ENCODE results near the gene TMEM121. TPM values are rescaled to one million over a fixed set of nuclear protein-coding genes. Genes with fewer than 3 reads are reported as not detected.

Gene TMEM121
- total and polyA plus RNA-seq, 8 donors = 2.4 to 5.4 (median 3.2) TPM

- intact Hi-C loops (cut with DNase I) = no loop called here
- peaks cover 0 to 33% of the 10 kb centered on the region in 2 donors for H3K27me3 ChIP-seq
- ATAC-seq = peak; percentile 0
- peak in 1 of 4 donors; percentile 87 for DNase-seq
- peak overlapping the region; percentile 95 to 97 for H3K27ac ChIP-seq
- no peak for TF ChIP-seq CTCF (IDR thresholded peaks at IDR 0.05)
- no peaks in the 10 kb centered on the region for H3K9me3 ChIP-seq
- H3K4me3 ChIP-seq = peak overlapping the region; percentile 60 to 81
- peaks cover 0 to 6% of the 10 kb centered on the region in 2 donors for H3K36me3 ChIP-seq
- H3K4me1 ChIP-seq = peaks cover 22 to 63% of the 10 kb centered on the region in 2 donors
These were observed 36.2 kb upstream of the TMEM121 start for GRCh38 chr14:105490267-105490571.

- DNase-seq (peak; percentile 99 to 100 (median 100)), ATAC-seq (peak; percentile 76)
- Histone ChIP-seq H3K4me1 (peaks cover 21 to 58% of the 10 kb centered on the region in 2 donors), H3K27ac (peak within 1 kb of the TSS; percentile 95 to 97), H3K9me3 (no peaks in the 10 kb centered on the region), H3K27me3 (peaks cover 0 to 28% of the 10 kb centered on the region in 2 donors), H3K36me3 (peaks cover 0 to 6% of the 10 kb centered on the region in 2 donors), H3K4me3 (peak within 1 kb of the TSS; percentile 73 to 81)
- intact Hi-C loops (cut with DNase I) = no loop called here
- TF ChIP-seq CTCF (IDR thresholded peaks at IDR 0.05) = peak; percentile 76 to 89
These were observed 35.6 kb upstream of the TMEM121 start, which contains the start of gene TEDC1 for GRCh38 chr14:105490572-105491365. TEDC1 (plus strand) TSS chr14:105491246; CDS start chr14:105491376, 130 bp downstream.

GRCh38 chr14:105491366-105491973 lies 34.9 kb upstream of the TMEM121 start:
- no peaks in the 10 kb centered on the region for H3K9me3 ChIP-seq
- ATAC-seq = peak; percentile 1
- H3K36me3 ChIP-seq = peaks cover 0 to 6% of the 10 kb centered on the region in 2 donors
- H3K4me3 ChIP-seq = peak overlapping the region; percentile 73 to 81
- TF ChIP-seq CTCF (IDR thresholded peaks at IDR 0.05) = no peak
- peak in 2 of 4 donors; percentile 80 to 94 for DNase-seq
- H3K27ac ChIP-seq = peak overlapping the region; percentile 84 to 97
- peaks cover 0 to 21% of the 10 kb centered on the region in 2 donors for H3K27me3 ChIP-seq
- intact Hi-C loops (cut with DNase I) = no loop called here
- peaks cover 14 to 51% of the 10 kb centered on the region in 2 donors for H3K4me1 ChIP-seq

- ATAC-seq (no peak), DNase-seq (peak in 2 of 4 donors; percentile 34 to 82)
- H3K4me3 ChIP-seq = peak overlapping the region in 1 of 2 donors; percentile 81
- H3K27me3 ChIP-seq = peaks cover 0 to 13% of the 10 kb centered on the region in 2 donors
- peak overlapping the region in 1 of 2 donors; percentile 97 for H3K27ac ChIP-seq
- intact Hi-C loops (cut with DNase I) = no loop called here
- no peaks in the 10 kb centered on the region for H3K9me3 ChIP-seq
- H3K36me3 ChIP-seq = peaks cover 0 to 7% of the 10 kb centered on the region in 2 donors
- H3K4me1 ChIP-seq = peaks cover 10 to 42% of the 10 kb centered on the region in 2 donors
- TF ChIP-seq CTCF (IDR thresholded peaks at IDR 0.05) = no peak
These were observed 34.1 kb upstream of the TMEM121 start for GRCh38 chr14:105492031-105492970.
